Mammary epithelial cell (primary cell): Measurements from ENCODE around the gene CTSZ.

Source experiments
- CTCF ChIP-seq, 2 donors: IDR thresholded peaks in 1 of 2; conservative IDR thresholded peaks in 1 of 2; 2 replicates each; pipeline ENCODE4 v1.5.1; 2011 to 2012; ENCODE audit warnings: inconsistent platforms in 2 of 2, low read length in 2 of 2, mild to moderate bottlenecking in 2 of 2, control low read depth in 1 of 2, low read depth in 1 of 2; ENCODE audit not compliant: insufficient read depth in 1 of 2; ENCODE audit errors: extremely low read depth in 1 of 2
- EZH2 ChIP-seq: IDR thresholded peaks from 2 replicates; pipeline ENCODE4 v1.6.1; 2012; ENCODE audit warnings: low read length, inconsistent platforms, borderline replicate concordance

- TF ChIP-seq CTCF (conservative IDR thresholded peaks at IDR 0.05 in 1 of 2, IDR thresholded peaks at IDR 0.05 in 1 of 2; ENCODE audit: extremely low read depth in 1 of 2, insufficient read depth in 1 of 2, low read depth in 1 of 2, low read length in 2 of 2) (no peak), EZH2 (no peak)
These were observed 739 bp downstream of the CTSZ start for GRCh38 chr20:59006167-59006863.
